HCT116 (cell line): ENCODE results near the gene ATAD5. TPM values are rescaled to one million over a fixed set of nuclear protein-coding genes. Genes with fewer than 3 reads are reported as not detected.

Experiments
- ATAC-seq: fragments of 200-7000 bp; cut with Tn5 transposase; 2 replicates; pipeline ENCODE4 v1.9.1; 2020; ENCODE audit warnings: mild to moderate bottlenecking, moderate library complexity
- BruUV-seq: library from RNA; stranded (reverse); fragments of 400-500 nt; replicated peaks from 2 replicates; lab custom pipeline; 2021; lab: Mats Ljungman, UMichigan
- CTCF ChIA-PET: fragments of 300-600 bp; sonication (Branson Sonifier 250); formaldehyde crosslinking; loops from one replicate; lab custom pipeline; 2021; ENCODE audit warnings: antibody characterized with exemption; lab: Charles Lee
- POLR2A ChIA-PET: fragments of 300-600, 350-600 bp; sonication (Branson Sonifier 250); formaldehyde crosslinking; loops from one replicate; lab custom pipeline; 2021; ENCODE audit warnings: antibody characterized with exemption; lab: Charles Lee
- RAD21 ChIA-PET, 2 experiments: fragments of 300-600 bp; sonication (Branson Sonifier 250); formaldehyde crosslinking; loops; one replicate each; lab custom pipeline; 2023; ENCODE audit warnings: low total read pairs in 2 of 2; ENCODE audit not compliant: uncharacterized antibody in 2 of 2, unreplicated experiment in 2 of 2, low non-redundant PET in 1 of 2; lab: Charles Lee
- DNase-seq: peaks from one replicate; pipeline ENCODE4 v3.0.0-alpha.2; 2010; ENCODE audit warnings: low read depth, low spot score
- H2AFZ ChIP-seq: fragments of 200-600 bp; shearing (Covaris generic), sonication (generic); 2 replicates; pipeline ENCODE4 v1.6.1; 2017; ENCODE audit warnings: low read depth, mixed run types, mixed read lengths, antibody characterized with exemption, low read length; ENCODE audit not compliant: poor library complexity, severe bottlenecking
- H3K27ac ChIP-seq: 2 replicates; pipeline ENCODE4 v1.5.1; 2012; ENCODE audit warnings: low read depth, low read length
- H3K27me3 ChIP-seq: fragments of 200-600 bp; sonication (generic); 2 replicates; pipeline ENCODE4 v1.6.1; 2016; ENCODE audit warnings: mixed run types, low read length, mixed read lengths; ENCODE audit not compliant: insufficient read depth
- H3K36me3 ChIP-seq, 2 experiments: fragments of 200-500 bp in 1 of 2; fragments of 200-600 bp in 1 of 2; sonication (Bioruptor generic) in 1 of 2; sonication (generic) in 1 of 2; 2 replicates each; pipeline versions ENCODE4 v1.5.1 to v1.6.1; 2014 to 2016; ENCODE audit warnings: low read length in 2 of 2, inconsistent platforms in 1 of 2, mixed read lengths in 1 of 2, mixed run types in 1 of 2; ENCODE audit not compliant: insufficient read depth in 2 of 2, control insufficient read depth in 1 of 2
- H3K4me1 ChIP-seq, 2 experiments: fragments of 200-600 bp in 1 of 2; sonication (generic) in 1 of 2; 2 replicates each; pipeline versions ENCODE4 v1.5.1 to v1.6.1; 2012 to 2017; ENCODE audit warnings: low read length in 2 of 2, inconsistent platforms in 1 of 2, mild to moderate bottlenecking in 1 of 2, mixed read lengths in 1 of 2, mixed run types in 1 of 2, moderate library complexity in 1 of 2; ENCODE audit not compliant: insufficient read depth in 2 of 2, control insufficient read depth in 1 of 2
- H3K4me2 ChIP-seq: fragments of 200-600 bp; sonication (generic); 2 replicates; pipeline ENCODE4 v1.6.1; 2017; ENCODE audit warnings: mixed run types, low read length, mixed read lengths
- H3K4me3 ChIP-seq, 2 experiments: fragments of 200-600 bp in 1 of 2; sonication (generic) in 1 of 2; replicated peaks in 1 of 2; 2 replicates each; pipeline ENCODE4 v1.5.1; 2011 to 2016; ENCODE audit warnings: low read length in 2 of 2, control low read depth in 1 of 2, low read depth in 1 of 2, mild to moderate bottlenecking in 1 of 2, mixed read lengths in 1 of 2, mixed run types in 1 of 2
- H3K79me2 ChIP-seq: fragments of 200-600 bp; sonication (generic); 2 replicates; pipeline ENCODE4 v1.6.1; 2017; ENCODE audit warnings: mild to moderate bottlenecking, mixed run types, low read length, moderate library complexity, mixed read lengths; ENCODE audit not compliant: insufficient read depth
- H3K9ac ChIP-seq: fragments of 200-600 bp; sonication (generic); 2 replicates; pipeline ENCODE4 v1.6.1; 2016; ENCODE audit warnings: low read length, mixed read lengths
- H3K9me2 ChIP-seq: fragments of 200-600 bp; sonication (generic), shearing (Covaris generic); 2 replicates; pipeline ENCODE4 v1.6.1; 2017; ENCODE audit warnings: mixed run types, mild to moderate bottlenecking, moderate library complexity; ENCODE audit not compliant: insufficient read depth
- H3K9me3 ChIP-seq, 2 experiments: fragments of 200-500 bp in 1 of 2; fragments of 200-600 bp in 1 of 2; sonication (Bioruptor generic) in 1 of 2; sonication (generic) in 1 of 2; 2 replicates each; pipeline ENCODE4 v1.6.1; 2014 to 2017; ENCODE audit warnings: low read length in 2 of 2, mixed read lengths in 2 of 2, inconsistent platforms in 1 of 2, low read depth in 1 of 2, mild to moderate bottlenecking in 1 of 2, mixed run types in 1 of 2, moderate library complexity in 1 of 2; ENCODE audit not compliant: control insufficient read depth in 1 of 2, insufficient read depth in 1 of 2
- H4K20me1 ChIP-seq: fragments of 200-600 bp; sonication (generic), shearing (Covaris generic); 2 replicates; pipeline ENCODE4 v1.6.1; 2017; ENCODE audit warnings: mixed run types, mild to moderate bottlenecking, moderate library complexity; ENCODE audit not compliant: insufficient read depth
- EGR1 ChIP-seq: IDR thresholded peaks from 2 replicates; pipeline ENCODE4 v1.6.1; 2012; ENCODE audit warnings: low read depth
- ELF1 ChIP-seq: IDR thresholded peaks from 2 replicates; pipeline ENCODE4 v1.6.1; 2012; ENCODE audit warnings: low read depth, borderline replicate concordance
- EZH2phosphoT487 ChIP-seq: fragments of 200-600 bp; IDR thresholded peaks from 2 replicates; pipeline ENCODE4 v1.6.1; 2018; ENCODE audit warnings: antibody characterized with exemption, borderline replicate concordance
- FOSL1 ChIP-seq: IDR thresholded peaks from 2 replicates; pipeline ENCODE4 v1.6.1; 2012; ENCODE audit warnings: low read depth
- POLR2AphosphoS5 ChIP-seq: IDR thresholded peaks from 2 replicates; pipeline ENCODE4 v1.6.1; 2011; ENCODE audit warnings: mild to moderate bottlenecking, low read depth, low read length, moderate library complexity
- RAD21 ChIP-seq: IDR thresholded peaks from 2 replicates; pipeline ENCODE4 v1.6.1; 2012; ENCODE audit warnings: low read depth, mild to moderate bottlenecking
- REST ChIP-seq: IDR thresholded peaks from 2 replicates; pipeline ENCODE4 v1.6.1; 2012; ENCODE audit warnings: low read depth
- SIN3A ChIP-seq: IDR thresholded peaks from 2 replicates; pipeline ENCODE4 v1.6.1; 2012; ENCODE audit warnings: low read depth
- intact Hi-C: fragments of 100-400 bp; cut with micrococcal nuclease; formaldehyde crosslinking; loops from 2 replicates; pipeline ENCODE4 v1.10.0; 2022
- total RNA-seq: library from RNA; stranded (reverse); gene quantifications from one replicate; pipeline ENCODE4 v1.2.1, GENCODE V29; 2021; ENCODE audit not compliant: unreplicated experiment

The ATAD5 gene
- total RNA-seq, 1 experiment from 2014 or later, result 9.5 TPM

GRCh38 chr17:30829022-30829421 is 2.7 kb upstream of the ATAD5 start:
- Histone ChIP-seq H3K27ac (no peak overlapping the region), H3K36me3 (no peaks in the 10 kb centered on the region), H4K20me1 (no peaks in the 10 kb centered on the region), H3K9me2 (no peaks in the 10 kb centered on the region), H3K9me3 (no peaks in the 10 kb centered on the region), H2AFZ (no peak overlapping the region)
- TF ChIP-seq FOSL1 (no peak), SIN3A (no peak), EGR1 (no peak), POLR2AphosphoS5 (no peak), REST (no peak), ELF1 (no peak), EZH2phosphoT487 (no peak), RAD21 (no peak)
- TF ChIP-seq, all 23 proteins: peak for 0
- no peak for DNase-seq
- no peak overlapping the region for H3K4me3 ChIP-seq
- H3K27me3 ChIP-seq, result no peaks in the 10 kb centered on the region
- peaks cover 26% of the 10 kb centered on the region for H3K79me2 ChIP-seq
- H3K4me2 ChIP-seq, result no peak overlapping the region
- RAD21 ChIA-PET, result no interaction called here
- CTCF ChIA-PET, result no interaction called here
- ATAC-seq, result no peak
- no peak overlapping the region for H3K9ac ChIP-seq
- intact Hi-C loops, result no loop called here
- POLR2A ChIA-PET, result no interaction called here
- H3K4me1 ChIP-seq, result peaks cover 16 to 42% of the 10 kb centered on the region in 2 experiments
- no TSS peak for BruUV-seq
